SK-N-SH (cell line): ENCODE measurements around the gene PHLPP1.

Experiments used
- CTCF ChIP-seq: fragments of 200-600 bp; sonication (generic); IDR thresholded peaks from 2 replicates; pipeline ENCODE4 v1.6.1; 2017; ENCODE audit warnings: antibody characterized with exemption, mild to moderate bottlenecking, moderate library complexity
- EP300 ChIP-seq, 2 experiments: IDR thresholded peaks; 2 replicates each; pipeline versions ENCODE4 v1.4.0 to v1.6.1; 2012; ENCODE audit warnings: borderline replicate concordance in 1 of 2, low read depth in 1 of 2, low read length in 1 of 2
- PBX3 ChIP-seq: IDR thresholded peaks from 2 replicates; pipeline ENCODE4; 2012
- POLR2AphosphoS5 ChIP-seq: IDR thresholded peaks from 2 replicates; pipeline ENCODE4 v1.6.1; 2012; ENCODE audit warnings: low read depth, low read length
- RCOR1 ChIP-seq: fragments of 150-350 bp; IDR thresholded peaks from 2 replicates; pipeline ENCODE4 v1.6.1; 2017; ENCODE audit warnings: antibody characterized with exemption, low read length
- REST ChIP-seq: IDR thresholded peaks from 2 replicates; pipeline ENCODE4 v1.6.1; 2012; ENCODE audit warnings: mild to moderate bottlenecking, low read depth, low read length, moderate library complexity
- USF2 ChIP-seq: fragments of 150-350 bp; IDR thresholded peaks from 2 replicates; pipeline ENCODE4 v1.6.1; 2017; ENCODE audit warnings: antibody characterized with exemption, low read length, low read depth, borderline replicate concordance
- YY1 ChIP-seq: IDR thresholded peaks from 2 replicates; pipeline ENCODE4 v1.4.0; 2012; ENCODE audit warnings: low read depth, mild to moderate bottlenecking

DNA sequence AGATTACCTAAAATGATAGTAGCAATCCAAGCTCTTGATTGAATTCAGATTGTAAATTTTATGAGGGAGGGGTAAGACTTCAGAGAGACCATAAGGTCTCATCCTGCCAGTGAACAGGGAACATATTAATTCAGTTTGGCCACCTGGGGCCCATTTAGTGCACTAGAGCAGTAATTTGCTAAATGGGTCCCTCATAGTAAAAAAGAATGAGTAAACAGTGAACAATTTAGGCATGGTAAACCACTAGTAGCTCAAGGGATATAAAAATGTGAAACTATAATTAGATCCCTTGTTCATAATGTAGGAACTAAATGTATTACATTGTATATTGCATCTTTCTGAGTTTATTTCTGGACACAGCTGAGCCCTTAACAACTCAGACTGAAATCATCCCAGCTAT, 4.9 kb upstream of the PHLPP1 start:
- TF ChIP-seq PBX3, result no peak
- no peak for TF ChIP-seq POLR2AphosphoS5
- TF ChIP-seq CTCF, result peak; percentile 16; the same call in 1 of the 2 replicates
- TF ChIP-seq YY1, result no peak
- TF ChIP-seq REST, result no peak
- TF ChIP-seq RCOR1, result no peak
- no peak for TF ChIP-seq USF2
- TF ChIP-seq EP300 (IDR thresholded peaks at IDR 0.05; ENCODE audit: borderline replicate concordance in 1 of 2, low read depth in 1 of 2, low read length in 1 of 2), result no peak
